ENCODE results near the gene SLC48A1. TPM values are rescaled to one million over a fixed set of nuclear protein-coding genes. Genes with fewer than 3 reads are reported as not detected.

SLC48A1 gene
- total RNA-seq, 4 donors from 2014 or later = 14.9 to 21.5 (median 15.9) TPM

DNA sequence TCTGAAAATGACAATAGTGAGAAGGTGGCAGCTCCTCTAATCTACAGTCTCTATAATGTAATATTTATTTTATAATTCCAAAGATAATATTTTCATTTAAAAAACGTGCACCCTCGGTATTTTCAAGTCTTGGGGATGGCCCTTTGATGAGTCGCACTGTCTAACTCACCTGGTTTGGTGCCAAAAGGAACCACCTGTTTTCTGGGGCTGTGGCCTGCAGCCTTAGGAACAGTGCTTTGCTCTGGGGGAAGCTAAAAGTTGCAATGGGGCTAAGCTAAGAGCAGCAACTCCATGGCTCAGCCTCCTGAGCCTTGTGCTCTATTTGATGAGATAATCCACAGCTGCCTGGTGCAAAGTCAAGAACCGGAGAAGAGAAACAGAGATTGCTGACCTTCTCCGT lies 41.3 kb upstream of the SLC48A1 start:
- Histone ChIP-seq H3K36me3 (no peaks in the 10 kb centered on the region), H3K9me3 (no peaks in the 10 kb centered on the region), H3K4me1 (peaks cover 0 to 20% (median 4%) of the 10 kb centered on the region in 4 donors), H3K27ac (no peak overlapping the region), H3K4me3 (no peak overlapping the region), H3K27me3 (no peaks in the 10 kb centered on the region)
- peak in 1 of 3 donors; percentile 15 for DNase-seq
- TF ChIP-seq, protein P1, sequence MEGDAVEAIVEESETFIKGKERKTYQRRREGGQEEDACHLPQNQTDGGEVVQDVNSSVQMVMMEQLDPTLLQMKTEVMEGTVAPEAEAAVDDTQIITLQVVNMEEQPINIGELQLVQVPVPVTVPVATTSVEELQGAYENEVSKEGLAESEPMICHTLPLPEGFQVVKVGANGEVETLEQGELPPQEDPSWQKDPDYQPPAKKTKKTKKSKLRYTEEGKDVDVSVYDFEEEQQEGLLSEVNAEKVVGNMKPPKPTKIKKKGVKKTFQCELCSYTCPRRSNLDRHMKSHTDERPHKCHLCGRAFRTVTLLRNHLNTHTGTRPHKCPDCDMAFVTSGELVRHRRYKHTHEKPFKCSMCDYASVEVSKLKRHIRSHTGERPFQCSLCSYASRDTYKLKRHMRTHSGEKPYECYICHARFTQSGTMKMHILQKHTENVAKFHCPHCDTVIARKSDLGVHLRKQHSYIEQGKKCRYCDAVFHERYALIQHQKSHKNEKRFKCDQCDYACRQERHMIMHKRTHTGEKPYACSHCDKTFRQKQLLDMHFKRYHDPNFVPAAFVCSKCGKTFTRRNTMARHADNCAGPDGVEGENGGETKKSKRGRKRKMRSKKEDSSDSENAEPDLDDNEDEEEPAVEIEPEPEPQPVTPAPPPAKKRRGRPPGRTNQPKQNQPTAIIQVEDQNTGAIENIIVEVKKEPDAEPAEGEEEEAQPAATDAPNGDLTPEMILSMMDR (IDR thresholded peaks at IDR 0.05) = no peak
- no peak for TF ChIP-seq POLR2A (IDR thresholded peaks at IDR 0.05)

DNA sequence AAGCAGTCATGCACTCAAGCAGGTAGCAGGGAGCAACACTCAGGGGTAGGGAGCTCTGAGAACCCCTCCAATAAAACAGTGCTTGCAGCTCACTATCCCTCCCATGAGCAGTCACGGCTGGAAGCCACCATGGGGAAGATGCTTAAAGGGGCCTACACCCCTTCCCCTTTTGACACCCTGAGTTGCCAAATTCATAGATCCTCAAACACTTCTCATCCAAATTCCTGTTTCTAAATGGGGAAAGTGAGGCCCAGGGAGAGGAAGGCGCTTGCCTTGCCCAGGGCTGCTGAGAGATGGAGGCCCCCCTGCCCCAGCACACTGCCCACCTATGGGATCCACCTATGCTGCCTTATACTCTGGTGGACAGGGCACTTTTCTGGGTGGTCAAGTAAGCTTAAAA lies 40.5 kb upstream of the SLC48A1 start:
- Histone ChIP-seq H3K36me3 (no peaks in the 10 kb centered on the region), H3K4me3 (no peak overlapping the region), H3K27ac (no peak overlapping the region), H3K4me1 (peaks cover 0 to 25% (median 5%) of the 10 kb centered on the region in 4 donors), H3K27me3 (no peaks in the 10 kb centered on the region), H3K9me3 (no peaks in the 10 kb centered on the region)
- no peak for DNase-seq
- no peak for TF ChIP-seq POLR2A (IDR thresholded peaks at IDR 0.05)
- TF ChIP-seq, protein P1 (IDR thresholded peaks at IDR 0.05) = no peak

DNA sequence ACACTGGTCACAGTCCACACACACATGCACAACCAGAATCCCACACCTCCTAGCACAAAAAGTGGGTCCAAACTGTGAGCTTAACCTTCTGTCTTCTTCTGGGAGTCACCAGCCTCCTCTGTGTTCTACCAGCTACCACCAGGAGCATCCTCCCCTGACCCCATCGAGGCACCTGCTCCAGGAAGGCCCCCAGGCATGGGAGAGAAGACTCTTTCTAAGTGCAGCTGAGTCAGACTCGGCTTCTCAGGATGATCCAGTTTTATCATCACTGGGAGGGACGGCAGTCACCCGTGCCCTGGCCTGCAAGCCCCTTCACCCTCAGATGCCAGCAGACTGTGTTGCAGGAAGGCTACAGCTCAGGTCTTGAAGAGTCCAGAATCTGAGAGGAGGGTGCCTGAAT lies 39.9 kb upstream of the SLC48A1 start:
- DNase-seq = no peak
- Histone ChIP-seq H3K4me3 (no peak overlapping the region), H3K27ac (no peak overlapping the region), H3K36me3 (no peaks in the 10 kb centered on the region), H3K27me3 (no peaks in the 10 kb centered on the region), H3K9me3 (no peaks in the 10 kb centered on the region), H3K4me1 (peaks cover 0 to 31% (median 5%) of the 10 kb centered on the region in 4 donors)
- TF ChIP-seq, protein P1 (IDR thresholded peaks at IDR 0.05) = no peak
- no peak for TF ChIP-seq POLR2A (IDR thresholded peaks at IDR 0.05)

DNA sequence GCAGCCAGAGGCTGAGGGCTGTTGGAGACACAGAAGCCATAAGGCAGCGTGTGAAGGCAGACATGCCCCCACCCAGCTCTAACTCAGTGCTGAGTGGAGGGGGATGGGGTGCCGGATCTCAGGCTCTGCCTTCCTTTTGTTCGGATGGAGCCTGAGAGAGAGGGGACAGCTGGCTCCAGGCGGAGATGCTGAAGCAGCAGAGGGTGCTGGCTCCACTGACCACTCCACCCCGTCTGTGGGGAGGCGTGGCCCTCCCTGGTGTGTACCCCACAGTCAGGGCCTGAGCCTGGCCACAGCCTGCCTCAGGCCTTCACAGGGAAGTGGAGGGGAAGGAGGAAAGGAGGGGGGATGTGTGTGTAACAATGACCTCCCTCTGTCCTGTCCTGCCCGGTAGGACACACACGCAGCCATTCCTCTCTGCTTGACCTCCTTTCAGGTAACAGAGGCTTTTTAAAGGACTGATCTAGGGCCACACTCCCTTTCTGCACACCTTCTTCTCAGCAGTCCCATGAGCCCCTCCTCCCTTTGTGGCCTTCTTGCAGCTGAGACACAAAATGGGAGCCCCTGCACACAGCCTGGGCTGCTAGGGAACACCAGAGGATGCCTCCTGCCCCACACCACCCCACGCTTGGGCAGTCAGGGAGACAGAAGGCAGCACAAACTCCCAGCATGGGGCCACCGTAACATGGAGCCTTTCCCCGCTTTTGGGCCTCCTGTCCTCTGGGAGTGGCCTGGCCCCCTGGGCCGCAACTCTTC lies 38.1 kb upstream of the SLC48A1 start:
- no peaks in the 10 kb centered on the region for H3K27me3 ChIP-seq
- H3K27ac ChIP-seq = peak overlapping the region in 3 of 4 donors; percentile 27 to 74 (median 71)
- TF ChIP-seq POLR2A (IDR thresholded peaks at IDR 0.05) = no peak
- TF ChIP-seq, protein P1 (IDR thresholded peaks at IDR 0.05) = no peak
- H3K9me3 ChIP-seq = no peaks in the 10 kb centered on the region
- H3K4me1 ChIP-seq = peaks cover 3 to 39% (median 9%) of the 10 kb centered on the region in 4 donors
- DNase-seq = no peak
- no peak overlapping the region for H3K4me3 ChIP-seq
- H3K36me3 ChIP-seq = no peaks in the 10 kb centered on the region

DNA sequence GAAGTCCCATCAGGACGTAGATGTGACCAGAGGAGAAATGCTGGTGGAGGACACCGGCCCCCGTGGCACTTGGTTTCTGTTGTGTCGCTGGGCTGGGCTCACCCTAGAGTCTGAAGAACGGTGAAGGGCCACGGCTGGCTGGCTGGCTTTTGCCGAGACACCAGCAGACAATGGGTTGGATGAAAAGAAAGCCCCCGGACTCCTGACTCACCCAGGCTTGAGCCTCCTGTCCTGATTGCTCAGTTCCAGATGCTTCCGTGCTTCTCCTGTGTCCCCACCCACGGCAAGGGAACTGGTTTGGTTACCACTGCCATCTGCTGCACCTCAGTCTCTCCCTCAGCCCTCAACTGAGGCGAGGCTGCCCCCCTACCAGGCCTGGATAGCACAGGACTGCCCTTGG lies 37.4 kb upstream of the SLC48A1 start:
- Histone ChIP-seq H3K27ac (peak overlapping the region; percentile 59 to 74 (median 66)), H3K36me3 (no peaks in the 10 kb centered on the region), H3K4me3 (no peak overlapping the region), H3K4me1 (peaks cover 3 to 47% (median 15%) of the 10 kb centered on the region in 4 donors), H3K27me3 (no peaks in the 10 kb centered on the region), H3K9me3 (no peaks in the 10 kb centered on the region)
- no peak for DNase-seq
- TF ChIP-seq, protein P1 (IDR thresholded peaks at IDR 0.05) = no peak
- TF ChIP-seq POLR2A (IDR thresholded peaks at IDR 0.05) = no peak
